Calu3 (cell line): ENCODE results near the gene DLL3. TPM values are rescaled to one million over a fixed set of nuclear protein-coding genes. Genes with fewer than 3 reads are reported as not detected.

Experiments used
- BruUV-seq: library from RNA; stranded (reverse); fragments of 400-500 nt; replicated peaks from 2 replicates; lab custom pipeline; 2021; lab: Mats Ljungman, UMichigan
- CTCF ChIA-PET: fragments of 300-600 bp; sonication (Branson Sonifier 250); formaldehyde crosslinking; loops from one replicate; lab custom pipeline; 2022; ENCODE audit warnings: antibody characterized with exemption; lab: Charles Lee
- DNase-seq: peaks from one replicate; pipeline ENCODE4 v3.0.0; 2022
- H3K27ac Mint-ChIP-seq: one replicate; pipeline ENCODE4 v1.8.0; 2022; ENCODE audit warnings: mixed read lengths; ENCODE audit not compliant: unreplicated experiment
- H3K27me3 Mint-ChIP-seq: one replicate; pipeline ENCODE4 v1.8.0; 2022; ENCODE audit warnings: mixed read lengths; ENCODE audit not compliant: unreplicated experiment
- H3K36me3 Mint-ChIP-seq: one replicate; pipeline ENCODE4 v1.8.0; 2022; ENCODE audit warnings: mild to moderate bottlenecking, moderate library complexity, mixed read lengths; ENCODE audit not compliant: insufficient read depth, unreplicated experiment
- H3K4me1 Mint-ChIP-seq: one replicate; pipeline ENCODE4 v1.8.0; 2022; ENCODE audit warnings: mild to moderate bottlenecking, low read depth, mixed read lengths; ENCODE audit not compliant: unreplicated experiment
- H3K4me3 Mint-ChIP-seq: one replicate; pipeline ENCODE4 v1.8.0; 2022; ENCODE audit warnings: mild to moderate bottlenecking, low read depth, moderate library complexity, mixed read lengths; ENCODE audit not compliant: unreplicated experiment
- H3K9me3 Mint-ChIP-seq: one replicate; pipeline ENCODE4 v1.8.0; 2022; ENCODE audit warnings: low read depth, mixed read lengths; ENCODE audit not compliant: unreplicated experiment
- CTCF ChIP-seq: fragments of 200-600 bp; IDR thresholded peaks from one replicate; pipeline ENCODE4 v1.8.0; 2022; ENCODE audit warnings: antibody characterized with exemption; ENCODE audit not compliant: unreplicated experiment
- intact Hi-C: fragments of 100-400 bp; cut with micrococcal nuclease; formaldehyde crosslinking; loops from one replicate; pipeline ENCODE4 v1.10.0; 2022; ENCODE audit not compliant: unreplicated experiment
- total RNA-seq: library from RNA; stranded (reverse); gene quantifications from 2 replicates; pipeline ENCODE4 v1.2.3, GENCODE V29; 2022

Gene DLL3
- total RNA-seq, 1 experiment from 2014 or later = 0.19 TPM

GRCh38 chr19:39489756-39490155, 9.0 kb upstream of the DLL3 start:
- no peak overlapping the region for H3K4me3 Mint-ChIP-seq
- intact Hi-C loops = no loop called here

GRCh38 chr19:39492225-39492624, 6.5 kb upstream of the DLL3 start:
- peaks cover 19% of the 10 kb centered on the region for H3K27me3 Mint-ChIP-seq
- H3K27ac Mint-ChIP-seq = no peak overlapping the region
- no peak overlapping the region for H3K4me3 Mint-ChIP-seq
- intact Hi-C loops = no loop called here
- H3K4me1 Mint-ChIP-seq = no peaks in the 10 kb centered on the region
- no peak for DNase-seq
- TF ChIP-seq CTCF = no peak
- CTCF ChIA-PET = interaction anchor here (0.6 kb wide), 2 partner anchors 114 to 886 kb away, joined by 3 to 4 read pairs; no protein-coding TSS in a partner anchor
- TSS peak; percentile 12 for BruUV-seq
- peaks cover 37% of the 10 kb centered on the region for H3K36me3 Mint-ChIP-seq
- no peaks in the 10 kb centered on the region for H3K9me3 Mint-ChIP-seq

More at GRCh38 chr19:39489756-39490155, 9.0 kb upstream of the DLL3 start:
- no peaks in the 10 kb centered on the region for H3K9me3 Mint-ChIP-seq
- BruUV-seq = no TSS peak
- no peaks in the 10 kb centered on the region for H3K4me1 Mint-ChIP-seq
- no peak for TF ChIP-seq CTCF
- no peak overlapping the region for H3K27ac Mint-ChIP-seq
- no peak for DNase-seq
- H3K36me3 Mint-ChIP-seq = peaks cover 48% of the 10 kb centered on the region
- H3K27me3 Mint-ChIP-seq = no peaks in the 10 kb centered on the region
- CTCF ChIA-PET = no interaction called here

- H3K4me1 Mint-ChIP-seq = peaks cover 1% of the 10 kb centered on the region
- H3K27ac Mint-ChIP-seq = no peak overlapping the region
- no peak overlapping the region for H3K4me3 Mint-ChIP-seq
- intact Hi-C loops = no loop called here
- H3K27me3 Mint-ChIP-seq = peaks cover 24% of the 10 kb centered on the region
- no peak for TF ChIP-seq CTCF
- DNase-seq = no peak
- BruUV-seq = no TSS peak
- CTCF ChIA-PET = no interaction called here
- H3K9me3 Mint-ChIP-seq = no peaks in the 10 kb centered on the region
- H3K36me3 Mint-ChIP-seq = peaks cover 32% of the 10 kb centered on the region
Observed at GRCh38 chr19:39492788-39493187, 6.0 kb upstream of the DLL3 start.

GRCh38 chr19:39494661-39495060, 4.1 kb upstream of the DLL3 start:
- TF ChIP-seq CTCF = no peak
- Mint-ChIP-seq H3K27me3 (peaks cover 43% of the 10 kb centered on the region), H3K9me3 (no peaks in the 10 kb centered on the region), H3K36me3 (peaks cover 15% of the 10 kb centered on the region), H3K27ac (no peak overlapping the region), H3K4me3 (no peak overlapping the region), H3K4me1 (peaks cover 17% of the 10 kb centered on the region)
- BruUV-seq = no TSS peak
- intact Hi-C loops = loop anchor here (5.0 kb wide), 1 partner anchor 38 kb away; the partner anchor contains the start of gene EID2B
- CTCF ChIA-PET = interaction anchor here (0.6 kb wide), 1 partner anchor 805 kb away, joined by 4 read pairs; no protein-coding TSS in a partner anchor
- DNase-seq = no peak
